WI38 (cell line): ENCODE results near the gene CREB1.

Experiments
- H3K4me3 ChIP-seq: 2 replicates; pipeline ENCODE4 v1.5.1; 2011; ENCODE audit warnings: low read depth, mild to moderate bottlenecking, control low read depth, low read length
- TF ChIP-seq, protein P1 (sequence below): IDR thresholded peaks from 2 replicates; pipeline ENCODE4 v1.5.1; 2012; ENCODE audit warnings: low read depth, mild to moderate bottlenecking, control low read depth, low read length

The CREB1 gene

GRCh38 chr2:207530160-207531031, 634 bp downstream of the CREB1 start:
- H3K4me3 ChIP-seq, result peak overlapping the region; percentile 95
- TF ChIP-seq, protein P1, sequence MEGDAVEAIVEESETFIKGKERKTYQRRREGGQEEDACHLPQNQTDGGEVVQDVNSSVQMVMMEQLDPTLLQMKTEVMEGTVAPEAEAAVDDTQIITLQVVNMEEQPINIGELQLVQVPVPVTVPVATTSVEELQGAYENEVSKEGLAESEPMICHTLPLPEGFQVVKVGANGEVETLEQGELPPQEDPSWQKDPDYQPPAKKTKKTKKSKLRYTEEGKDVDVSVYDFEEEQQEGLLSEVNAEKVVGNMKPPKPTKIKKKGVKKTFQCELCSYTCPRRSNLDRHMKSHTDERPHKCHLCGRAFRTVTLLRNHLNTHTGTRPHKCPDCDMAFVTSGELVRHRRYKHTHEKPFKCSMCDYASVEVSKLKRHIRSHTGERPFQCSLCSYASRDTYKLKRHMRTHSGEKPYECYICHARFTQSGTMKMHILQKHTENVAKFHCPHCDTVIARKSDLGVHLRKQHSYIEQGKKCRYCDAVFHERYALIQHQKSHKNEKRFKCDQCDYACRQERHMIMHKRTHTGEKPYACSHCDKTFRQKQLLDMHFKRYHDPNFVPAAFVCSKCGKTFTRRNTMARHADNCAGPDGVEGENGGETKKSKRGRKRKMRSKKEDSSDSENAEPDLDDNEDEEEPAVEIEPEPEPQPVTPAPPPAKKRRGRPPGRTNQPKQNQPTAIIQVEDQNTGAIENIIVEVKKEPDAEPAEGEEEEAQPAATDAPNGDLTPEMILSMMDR, result no peak

- TF ChIP-seq, protein P1, result no peak
- peak overlapping the region; percentile 95 for H3K4me3 ChIP-seq
Observed at GRCh38 chr2:207531032-207531952, 1.5 kb downstream of the CREB1 start.

- H3K4me3 ChIP-seq, result no peak overlapping the region
- TF ChIP-seq, protein P1, result no peak
Observed at GRCh38 chr2:207532676-207533075, 2.9 kb downstream of the CREB1 start.

DNA sequence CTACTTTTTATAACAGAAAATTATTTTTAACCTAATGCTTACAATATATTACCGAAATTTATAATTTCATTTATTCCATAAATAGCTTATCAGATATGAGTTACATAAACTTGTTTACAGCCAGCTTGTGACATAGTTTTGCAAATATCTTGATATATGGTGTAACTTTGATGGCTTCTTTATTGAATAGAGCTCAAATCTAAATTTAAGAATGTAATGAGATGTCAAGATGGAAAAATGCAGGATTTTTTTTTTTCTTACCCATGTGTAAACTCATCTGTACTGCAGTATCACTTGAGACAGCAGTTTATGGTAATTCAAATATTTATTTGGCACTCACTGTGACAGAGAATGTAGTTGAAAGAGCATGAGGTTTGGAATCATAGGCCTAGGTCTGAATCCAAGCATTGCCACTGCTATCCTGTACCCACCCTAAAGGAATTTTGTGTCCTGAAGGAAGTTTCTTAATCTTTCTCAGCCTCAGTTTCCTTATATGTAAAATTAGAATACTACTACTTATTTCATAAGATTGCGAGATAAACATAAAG, 3.8 kb downstream of the CREB1 start:
- TF ChIP-seq, protein P1, result no peak
- no peak overlapping the region for H3K4me3 ChIP-seq

- no peak overlapping the region for H3K4me3 ChIP-seq
Observed at GRCh38 chr2:207534417-207534816, 4.7 kb downstream of the CREB1 start.

GRCh38 chr2:207539470-207539869, 9.7 kb downstream of the CREB1 start:
- no peak overlapping the region for H3K4me3 ChIP-seq
- TF ChIP-seq, protein P1, result no peak

More at GRCh38 chr2:207534417-207534816, 4.7 kb downstream of the CREB1 start:
- TF ChIP-seq, protein P1, result no peak
